Ramos (cell line): ENCODE data around the gene SMYD3.

Experiments
- in situ Hi-C: fragments of 300-500 bp; cut with MboI; formaldehyde crosslinking; loops from one replicate; pipeline ENCODE4 v1.14.3; 2022; ENCODE audit warnings: low sequenced_read_pairs; ENCODE audit not compliant: unreplicated experiment

SMYD3 gene

GRCh38 chr1:246161626-246162025, 345.5 kb downstream of the SMYD3 start:
- in situ Hi-C loops: no loop called here

- in situ Hi-C loops: no loop called here
These were observed 346.2 kb downstream of the SMYD3 start for GRCh38 chr1:246160905-246161304.

GRCh38 chr1:246160374-246160773, 346.7 kb downstream of the SMYD3 start:
- in situ Hi-C loops: no loop called here

GRCh38 chr1:246159279-246160227, 347.5 kb downstream of the SMYD3 start:
- in situ Hi-C loops: no loop called here

- in situ Hi-C loops: no loop called here
These were observed 348.9 kb downstream of the SMYD3 start for GRCh38 chr1:246158131-246158530.

- in situ Hi-C loops: no loop called here
These were observed 349.6 kb downstream of the SMYD3 start for GRCh38 chr1:246157516-246157915.

GRCh38 chr1:246156847-246157246, 350.2 kb downstream of the SMYD3 start:
- in situ Hi-C loops: no loop called here

- in situ Hi-C loops: no loop called here
These were observed 351.2 kb downstream of the SMYD3 start for GRCh38 chr1:246155923-246156322.

- in situ Hi-C loops: no loop called here
These were observed 353.3 kb downstream of the SMYD3 start for GRCh38 chr1:246153796-246154212.

- in situ Hi-C loops: no loop called here
These were observed 354.1 kb downstream of the SMYD3 start for GRCh38 chr1:246152986-246153431.

- in situ Hi-C loops: no loop called here
These were observed 355.2 kb downstream of the SMYD3 start for GRCh38 chr1:246151796-246152434.

GRCh38 chr1:246149543-246149942, 357.5 kb downstream of the SMYD3 start:
- in situ Hi-C loops: no loop called here

- in situ Hi-C loops: no loop called here
These were observed 359.3 kb downstream of the SMYD3 start for GRCh38 chr1:246147524-246148461.

GRCh38 chr1:246146804-246147523, 360.1 kb downstream of the SMYD3 start:
- in situ Hi-C loops: no loop called here

GRCh38 chr1:246145900-246146299, 361.2 kb downstream of the SMYD3 start:
- in situ Hi-C loops: no loop called here

- in situ Hi-C loops: no loop called here
These were observed 362.1 kb downstream of the SMYD3 start for GRCh38 chr1:246144931-246145330.

GRCh38 chr1:246142320-246142893, 364.7 kb downstream of the SMYD3 start:
- in situ Hi-C loops: no loop called here

- in situ Hi-C loops: no loop called here
These were observed 365.8 kb downstream of the SMYD3 start for GRCh38 chr1:246141306-246141705.

- in situ Hi-C loops: no loop called here
These were observed 367.3 kb downstream of the SMYD3 start for GRCh38 chr1:246139745-246140182.
